Calu3 (cell line): ENCODE measurements around the gene MLANA. TPM values are rescaled to one million over a fixed set of nuclear protein-coding genes. Genes with fewer than 3 reads are reported as not detected.
A peak's percentile ranks its signal among the peaks of the same experiment; 100 is the strongest.

ENCODE experiments used
- BruUV-seq: library from RNA; stranded (reverse); fragments of 400-500 nt; replicated peaks from 2 replicates; lab custom pipeline; 2021; lab: Mats Ljungman, UMichigan
- CTCF ChIA-PET: fragments of 300-600 bp; sonication (Branson Sonifier 250); formaldehyde crosslinking; loops from one replicate; lab custom pipeline; 2022; ENCODE audit warnings: antibody characterized with exemption; lab: Charles Lee
- DNase-seq: peaks from one replicate; pipeline ENCODE4 v3.0.0; 2022
- H3K27ac Mint-ChIP-seq: one replicate; pipeline ENCODE4 v1.8.0; 2022; ENCODE audit warnings: mixed read lengths; ENCODE audit not compliant: unreplicated experiment
- H3K27me3 Mint-ChIP-seq: one replicate; pipeline ENCODE4 v1.8.0; 2022; ENCODE audit warnings: mixed read lengths; ENCODE audit not compliant: unreplicated experiment
- H3K36me3 Mint-ChIP-seq: one replicate; pipeline ENCODE4 v1.8.0; 2022; ENCODE audit warnings: mild to moderate bottlenecking, moderate library complexity, mixed read lengths; ENCODE audit not compliant: insufficient read depth, unreplicated experiment
- H3K4me1 Mint-ChIP-seq: one replicate; pipeline ENCODE4 v1.8.0; 2022; ENCODE audit warnings: mild to moderate bottlenecking, low read depth, mixed read lengths; ENCODE audit not compliant: unreplicated experiment
- H3K4me3 Mint-ChIP-seq: one replicate; pipeline ENCODE4 v1.8.0; 2022; ENCODE audit warnings: mild to moderate bottlenecking, low read depth, moderate library complexity, mixed read lengths; ENCODE audit not compliant: unreplicated experiment
- H3K9me3 Mint-ChIP-seq: one replicate; pipeline ENCODE4 v1.8.0; 2022; ENCODE audit warnings: low read depth, mixed read lengths; ENCODE audit not compliant: unreplicated experiment
- CTCF ChIP-seq: fragments of 200-600 bp; IDR thresholded peaks from one replicate; pipeline ENCODE4 v1.8.0; 2022; ENCODE audit warnings: antibody characterized with exemption; ENCODE audit not compliant: unreplicated experiment
- intact Hi-C: fragments of 100-400 bp; cut with micrococcal nuclease; formaldehyde crosslinking; loops from one replicate; pipeline ENCODE4 v1.10.0; 2022; ENCODE audit not compliant: unreplicated experiment
- total RNA-seq: library from RNA; stranded (reverse); gene quantifications from 2 replicates; pipeline ENCODE4 v1.2.3, GENCODE V29; 2022

The MLANA gene
- total RNA-seq, 1 experiment from 2014 or later = not detected

DNA sequence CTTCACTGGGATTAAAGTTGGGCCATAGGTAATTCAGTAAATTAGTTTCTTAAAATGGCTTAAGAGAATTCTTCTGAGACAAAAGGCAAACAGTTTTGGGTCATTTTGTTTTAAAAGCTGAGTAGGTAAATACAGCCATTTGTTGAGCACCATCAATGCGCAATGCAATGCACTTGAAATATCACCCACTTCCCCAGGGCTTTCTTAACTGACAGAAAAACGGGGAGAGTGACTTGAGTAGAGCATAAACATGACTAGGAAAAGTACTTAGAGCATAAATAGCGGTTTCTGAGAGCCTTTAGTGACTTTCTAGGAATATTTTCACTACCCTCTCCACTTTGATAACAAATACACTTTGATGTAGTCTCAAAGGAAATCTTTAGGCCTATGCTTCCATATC lies 27.2 kb downstream of the MLANA start:
- Mint-ChIP-seq H3K9me3 (no peaks in the 10 kb centered on the region), H3K27me3 (no peaks in the 10 kb centered on the region), H3K4me3 (no peak overlapping the region), H3K27ac (no peak overlapping the region), H3K36me3 (no peaks in the 10 kb centered on the region), H3K4me1 (peaks cover 21% of the 10 kb centered on the region)
- BruUV-seq = no TSS peak
- DNase-seq = no peak
- TF ChIP-seq CTCF = no peak
- CTCF ChIA-PET = interaction anchor here (0.6 kb wide), 1 partner anchor 37 kb away, joined by 4 read pairs; no protein-coding TSS in a partner anchor
- intact Hi-C loops = no loop called here

GRCh38 chr9:5918460-5918859 lies 27.8 kb downstream of the MLANA start:
- Mint-ChIP-seq H3K27ac (no peak overlapping the region), H3K4me1 (peaks cover 21% of the 10 kb centered on the region), H3K36me3 (no peaks in the 10 kb centered on the region), H3K9me3 (no peaks in the 10 kb centered on the region), H3K4me3 (no peak overlapping the region), H3K27me3 (no peaks in the 10 kb centered on the region)
- BruUV-seq = no TSS peak
- intact Hi-C loops = no loop called here
- DNase-seq = no peak
- no peak for TF ChIP-seq CTCF
- CTCF ChIA-PET = interaction anchor here (0.6 kb wide), 1 partner anchor 959 kb away, joined by 3 read pairs; no protein-coding TSS in a partner anchor

GRCh38 chr9:5920860-5921328 lies 30.2 kb downstream of the MLANA start:
- intact Hi-C loops = no loop called here
- H3K27me3 Mint-ChIP-seq = no peaks in the 10 kb centered on the region
- no peak overlapping the region for H3K27ac Mint-ChIP-seq
- H3K36me3 Mint-ChIP-seq = no peaks in the 10 kb centered on the region
- no peaks in the 10 kb centered on the region for H3K9me3 Mint-ChIP-seq
- DNase-seq = no peak
- H3K4me1 Mint-ChIP-seq = peaks cover 21% of the 10 kb centered on the region
- H3K4me3 Mint-ChIP-seq = no peak overlapping the region
- no TSS peak for BruUV-seq
- CTCF ChIA-PET = no interaction called here
- TF ChIP-seq CTCF = no peak

DNA sequence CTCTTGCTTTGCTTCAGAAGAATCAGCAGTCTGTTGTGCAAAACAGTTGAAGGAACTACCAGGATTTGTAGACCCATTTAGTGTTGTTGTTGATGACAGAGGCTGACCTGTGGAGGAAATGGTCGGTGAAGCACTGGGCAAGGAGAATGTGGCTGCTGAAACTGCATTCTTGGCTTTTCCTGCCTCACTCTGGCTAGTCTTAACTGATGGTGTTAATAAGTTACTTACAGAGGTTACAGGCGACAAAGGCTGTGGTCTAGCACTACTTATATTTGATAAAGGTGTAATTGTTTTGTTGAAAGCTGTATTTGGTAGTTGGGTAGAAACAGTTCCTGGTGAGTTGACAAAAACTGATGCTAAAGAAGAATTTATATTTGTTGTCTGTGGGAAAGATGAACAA lies 31.5 kb downstream of the MLANA start:
- Mint-ChIP-seq H3K27ac (peak overlapping the region; percentile 78), H3K4me3 (peak overlapping the region; percentile 14), H3K9me3 (no peaks in the 10 kb centered on the region), H3K4me1 (peaks cover 21% of the 10 kb centered on the region), H3K27me3 (no peaks in the 10 kb centered on the region), H3K36me3 (no peaks in the 10 kb centered on the region)
- CTCF ChIA-PET = no interaction called here
- TF ChIP-seq CTCF = no peak
- intact Hi-C loops = loop anchor here (1.0 kb wide), 1 partner anchor 36 kb away; no protein-coding TSS in a partner anchor
- DNase-seq = peak; percentile 30
- no TSS peak for BruUV-seq
